Right lung (tissue), 5 donors: ENCODE measurements around the gene CRADD. TPM values are rescaled to one million over a fixed set of nuclear protein-coding genes. Genes with fewer than 3 reads are reported as not detected.
A peak's percentile ranks its signal among the peaks of the same experiment; 100 is the strongest.

Source experiments
- DNase-seq, 2 donors: peaks; one replicate each; pipeline ENCODE4 v3.0.0-alpha.2; 2013
- polyA plus RNA-seq, 5 donors: library from polyadenylated mRNA; unstranded; fragments of 120-200 nt; gene quantifications; one replicate each; pipeline versions ENCODE4 v1.2.1 to v1.2.3, GENCODE V29; 2013; ENCODE audit warnings: inconsistent platforms in 1 of 5, low replicate concordance in 1 of 5; ENCODE audit not compliant: insufficient read length in 5 of 5, insufficient read depth in 1 of 5

CRADD gene
- polyA plus RNA-seq, 5 donors: 9.1 to 13.3 (median 10.4) TPM

- DNase-seq: no peak
These were observed 127.4 kb downstream of the CRADD start for GRCh38 chr12:93804392-93805179.

GRCh38 chr12:93805736-93806141 lies 128.6 kb downstream of the CRADD start:
- no peak for DNase-seq

- no peak for DNase-seq
These were observed 130.2 kb downstream of the CRADD start for GRCh38 chr12:93807354-93807753.

GRCh38 chr12:93808169-93808899 lies 131.2 kb downstream of the CRADD start:
- no peak for DNase-seq

- DNase-seq: no peak
These were observed 135.5 kb downstream of the CRADD start for GRCh38 chr12:93812626-93813025.

- DNase-seq: peak; percentile 76 to 85
These were observed 136.0 kb downstream of the CRADD start for GRCh38 chr12:93813186-93813585.

GRCh38 chr12:93813972-93814821 lies 137.0 kb downstream of the CRADD start:
- peak; percentile 86 to 91 for DNase-seq

GRCh38 chr12:93818488-93819049 lies 141.4 kb downstream of the CRADD start:
- DNase-seq: no peak

- DNase-seq: peak; percentile 87 to 94
These were observed 141.9 kb downstream of the CRADD start for GRCh38 chr12:93819050-93819491.

GRCh38 chr12:93823616-93824391 lies 146.6 kb downstream of the CRADD start:
- DNase-seq: no peak

GRCh38 chr12:93824514-93825500 lies 147.6 kb downstream of the CRADD start:
- no peak for DNase-seq

GRCh38 chr12:93825501-93825888 lies 148.3 kb downstream of the CRADD start:
- no peak for DNase-seq

GRCh38 chr12:93825931-93826555 lies 148.9 kb downstream of the CRADD start:
- DNase-seq: no peak

GRCh38 chr12:93827179-93827578 lies 150.0 kb downstream of the CRADD start:
- DNase-seq: no peak

GRCh38 chr12:93827669-93828068 lies 150.5 kb downstream of the CRADD start:
- DNase-seq: no peak

GRCh38 chr12:93829016-93829415 lies 151.8 kb downstream of the CRADD start:
- DNase-seq: no peak

- no peak for DNase-seq
These were observed 154.2 kb downstream of the CRADD start for GRCh38 chr12:93831374-93831773.

GRCh38 chr12:93832131-93832530 lies 155.0 kb downstream of the CRADD start:
- DNase-seq: no peak

- no peak for DNase-seq
These were observed 156.8 kb downstream of the CRADD start for GRCh38 chr12:93833946-93834345.
